Neural progenitor cell (in vitro differentiated cells): ENCODE measurements around the gene TXK. TPM values are rescaled to one million over a fixed set of nuclear protein-coding genes. Genes with fewer than 3 reads are reported as not detected.

ENCODE experiments used
- DNase-seq: peaks from one replicate; pipeline ENCODE4 v3.0.0-alpha.2; 2016; ENCODE audit warnings: low spot score
- H2AFZ ChIP-seq: fragments of 200-600 bp; sonication (generic); replicated peaks from 2 replicates; pipeline ENCODE4 v1.6.1; 2016; ENCODE audit warnings: antibody characterized with exemption
- H3F3A ChIP-seq: fragments of 200-600 bp; sonication (generic); 2 replicates; pipeline ENCODE4 v1.6.1; 2016; ENCODE audit warnings: antibody characterized with exemption, low read depth
- H3K27ac ChIP-seq: fragments of 200-600 bp; sonication (generic); 2 replicates; pipeline ENCODE4 v1.5.1; 2016; ENCODE audit warnings: mild to moderate bottlenecking
- H3K27me3 ChIP-seq: fragments of 200-600 bp; sonication (generic); 2 replicates; pipeline ENCODE4 v1.6.1; 2016; ENCODE audit warnings: mild to moderate bottlenecking, moderate library complexity
- H3K36me3 ChIP-seq: fragments of 200-600 bp; sonication (generic); 2 replicates; pipeline ENCODE4 v1.5.1; 2016
- H3K4me1 ChIP-seq: fragments of 200-600 bp; sonication (generic); 2 replicates; pipeline ENCODE4 v1.6.1; 2016; ENCODE audit warnings: mixed run types
- H3K4me2 ChIP-seq: fragments of 200-600 bp; sonication (generic); 2 replicates; pipeline ENCODE4 v1.6.1; 2016
- H3K4me3 ChIP-seq: fragments of 200-600 bp; sonication (generic); 2 replicates; pipeline ENCODE4 v1.5.1; 2016
- H3K79me2 ChIP-seq: fragments of 200-600 bp; sonication (generic); 2 replicates; pipeline ENCODE4 v1.6.1; 2016; ENCODE audit warnings: low read depth
- H3K9ac ChIP-seq: fragments of 200-600 bp; sonication (generic); 2 replicates; pipeline ENCODE4 v1.6.1; 2016
- H3K9me3 ChIP-seq: fragments of 200-600 bp; sonication (generic); 2 replicates; pipeline ENCODE4 v1.5.1; 2016; ENCODE audit warnings: low read depth
- H4K20me1 ChIP-seq: fragments of 200-600 bp; sonication (generic); 2 replicates; pipeline ENCODE4 v1.6.1; 2016; ENCODE audit warnings: low read depth
- H3K27ac Mint-ChIP-seq: 3 replicates; pipeline ENCODE4 v1.8.0; 2021; ENCODE audit warnings: mixed read lengths
- H3K27me3 Mint-ChIP-seq: 2 replicates; pipeline ENCODE4 v1.8.0; 2022; ENCODE audit warnings: low read depth, mild to moderate bottlenecking, inconsistent platforms, moderate library complexity, mixed read lengths; ENCODE audit not compliant: insufficient read depth
- H3K36me3 Mint-ChIP-seq: 3 replicates; pipeline ENCODE4 v1.8.0; 2021; ENCODE audit warnings: mixed read lengths
- H3K4me1 Mint-ChIP-seq: 3 replicates; pipeline ENCODE4 v1.8.0; 2021; ENCODE audit warnings: mixed read lengths
- H3K4me3 Mint-ChIP-seq: 3 replicates; pipeline ENCODE4 v1.8.0; 2021; ENCODE audit warnings: mild to moderate bottlenecking, moderate library complexity, mixed read lengths
- H3K9me3 Mint-ChIP-seq: 3 replicates; pipeline ENCODE4 v1.8.0; 2020; ENCODE audit warnings: mixed read lengths
- EZH2 ChIP-seq: fragments of 200-600 bp; sonication (generic); IDR thresholded peaks from 2 replicates; pipeline ENCODE4 v1.6.1; 2017; ENCODE audit warnings: antibody characterized with exemption, mild to moderate bottlenecking, moderate library complexity
- EZH2phosphoT487 ChIP-seq: fragments of 200-600 bp; sonication (generic); IDR thresholded peaks from 2 replicates; pipeline ENCODE4 v1.6.1; 2017; ENCODE audit warnings: antibody characterized with exemption
- total RNA-seq: library from RNA; depleted of rRNA; stranded (reverse); fragments of >200 nt; gene quantifications from 2 replicates; pipeline ENCODE4 v1.2.3, GENCODE V29; 2015; ENCODE audit warnings: low replicate concordance
- TF ChIP-seq, protein P1 (sequence below): fragments of 200-600 bp; sonication (generic); IDR thresholded peaks from 2 replicates; pipeline ENCODE4 v1.5.1; 2017; ENCODE audit warnings: antibody characterized with exemption, mild to moderate bottlenecking

The TXK gene
- total RNA-seq, 1 donor from 2014 or later = not detected

DNA sequence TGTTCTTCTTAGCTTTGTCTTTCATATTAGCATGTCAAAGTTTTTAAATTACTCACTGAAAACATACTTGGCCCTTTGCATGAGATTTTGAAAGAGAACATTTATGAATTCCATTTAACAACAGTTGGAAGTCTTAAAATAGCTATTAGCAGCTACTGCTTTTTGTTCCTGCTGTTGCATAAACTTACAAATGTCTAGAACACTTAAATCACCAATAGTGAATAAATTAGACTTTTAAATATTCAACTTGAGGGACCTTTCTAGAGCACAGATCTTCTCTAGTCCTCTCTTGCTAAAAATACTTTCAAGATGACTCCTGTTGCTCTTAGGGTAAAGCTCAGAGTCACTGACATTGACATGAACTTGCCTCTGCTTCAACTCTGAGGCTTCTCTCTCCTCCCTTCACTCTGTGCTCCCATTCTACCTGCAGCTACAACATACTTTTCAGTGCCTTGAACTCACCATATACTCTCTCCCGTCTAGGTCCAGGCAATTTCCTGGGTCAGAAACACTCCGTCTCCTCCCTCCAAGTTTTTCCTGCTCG is 15.8 kb upstream of the TXK start:
- TF ChIP-seq, protein P1, sequence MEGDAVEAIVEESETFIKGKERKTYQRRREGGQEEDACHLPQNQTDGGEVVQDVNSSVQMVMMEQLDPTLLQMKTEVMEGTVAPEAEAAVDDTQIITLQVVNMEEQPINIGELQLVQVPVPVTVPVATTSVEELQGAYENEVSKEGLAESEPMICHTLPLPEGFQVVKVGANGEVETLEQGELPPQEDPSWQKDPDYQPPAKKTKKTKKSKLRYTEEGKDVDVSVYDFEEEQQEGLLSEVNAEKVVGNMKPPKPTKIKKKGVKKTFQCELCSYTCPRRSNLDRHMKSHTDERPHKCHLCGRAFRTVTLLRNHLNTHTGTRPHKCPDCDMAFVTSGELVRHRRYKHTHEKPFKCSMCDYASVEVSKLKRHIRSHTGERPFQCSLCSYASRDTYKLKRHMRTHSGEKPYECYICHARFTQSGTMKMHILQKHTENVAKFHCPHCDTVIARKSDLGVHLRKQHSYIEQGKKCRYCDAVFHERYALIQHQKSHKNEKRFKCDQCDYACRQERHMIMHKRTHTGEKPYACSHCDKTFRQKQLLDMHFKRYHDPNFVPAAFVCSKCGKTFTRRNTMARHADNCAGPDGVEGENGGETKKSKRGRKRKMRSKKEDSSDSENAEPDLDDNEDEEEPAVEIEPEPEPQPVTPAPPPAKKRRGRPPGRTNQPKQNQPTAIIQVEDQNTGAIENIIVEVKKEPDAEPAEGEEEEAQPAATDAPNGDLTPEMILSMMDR = no peak
- TF ChIP-seq EZH2 (no peak), EZH2phosphoT487 (no peak)
- Histone ChIP-seq H3K27me3 (no peaks in the 10 kb centered on the region), H3K4me3 (no peak overlapping the region), H2AFZ (no peak overlapping the region), H3K9ac (no peak overlapping the region), H3K36me3 (no peaks in the 10 kb centered on the region), H3K4me1 (peaks cover 9% of the 10 kb centered on the region), H3K79me2 (no peaks in the 10 kb centered on the region), H3K4me2 (no peak overlapping the region), H3K9me3 (peaks cover 5% of the 10 kb centered on the region), H4K20me1 (no peaks in the 10 kb centered on the region), H3F3A (no peaks in the 10 kb centered on the region), H3K27ac (no peak overlapping the region)
- Mint-ChIP-seq H3K27me3 (no peaks in the 10 kb centered on the region), H3K4me1 (no peaks in the 10 kb centered on the region), H3K9me3 (peaks cover 9% of the 10 kb centered on the region), H3K27ac (no peak overlapping the region), H3K4me3 (no peak overlapping the region), H3K36me3 (no peaks in the 10 kb centered on the region)
- DNase-seq = no peak

DNA sequence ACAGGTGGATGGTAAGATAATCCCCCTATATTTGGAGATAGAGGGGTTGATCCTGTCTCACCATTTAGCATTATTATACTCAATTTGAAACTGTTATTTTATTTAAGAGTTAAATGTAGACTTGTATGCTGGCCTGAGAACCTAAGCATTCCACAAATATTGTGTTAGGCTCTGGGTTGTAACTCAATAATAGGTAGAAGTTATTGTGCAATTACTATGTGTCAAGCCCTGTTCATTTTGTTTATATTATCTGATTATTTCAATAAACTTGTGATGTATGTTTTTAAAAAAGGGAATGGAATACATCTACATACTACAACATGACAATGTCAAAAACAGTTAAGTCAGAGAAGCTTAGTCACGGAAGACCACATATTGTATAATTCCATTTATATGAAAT is 13.6 kb upstream of the TXK start:
- H3K27me3 ChIP-seq = no peaks in the 10 kb centered on the region
- H3K4me3 ChIP-seq = no peak overlapping the region
- H3K4me2 ChIP-seq = no peak overlapping the region

DNA sequence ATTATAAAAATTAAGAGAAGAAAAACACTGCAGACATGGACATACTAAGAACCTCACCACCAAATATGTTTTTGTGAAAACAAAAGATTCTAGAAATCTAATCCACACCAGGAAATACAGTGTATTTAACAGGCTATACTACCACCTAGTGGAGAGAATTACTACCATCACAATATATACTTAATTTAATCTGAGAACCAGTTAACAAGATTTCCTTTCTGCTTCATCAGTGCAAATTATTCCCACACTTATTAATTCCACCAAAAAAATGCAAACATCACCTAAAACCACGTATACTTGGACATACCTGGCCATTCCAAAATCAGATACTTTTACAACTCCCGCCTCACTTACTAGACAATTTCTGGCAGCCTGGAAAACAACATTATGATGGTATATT is 7.0 kb upstream of the TXK start:
- Histone ChIP-seq H3K27me3 (no peaks in the 10 kb centered on the region), H3K4me1 (peaks cover 7% of the 10 kb centered on the region), H3K9ac (no peak overlapping the region), H3K4me2 (no peak overlapping the region), H3K79me2 (no peaks in the 10 kb centered on the region), H4K20me1 (no peaks in the 10 kb centered on the region), H3F3A (no peaks in the 10 kb centered on the region), H3K9me3 (no peaks in the 10 kb centered on the region), H3K27ac (no peak overlapping the region), H3K4me3 (no peak overlapping the region), H3K36me3 (no peaks in the 10 kb centered on the region), H2AFZ (no peak overlapping the region)
- Mint-ChIP-seq H3K4me3 (no peak overlapping the region), H3K27me3 (peaks cover 2% of the 10 kb centered on the region), H3K27ac (no peak overlapping the region), H3K9me3 (no peaks in the 10 kb centered on the region), H3K36me3 (no peaks in the 10 kb centered on the region), H3K4me1 (no peaks in the 10 kb centered on the region)
- TF ChIP-seq EZH2 = no peak
- TF ChIP-seq EZH2phosphoT487 = no peak
- TF ChIP-seq, protein P1 = peak; percentile 70
- peak; percentile 54 for DNase-seq

More for the DNA sequence above, 13.6 kb upstream of the TXK start:
- no peak overlapping the region for H2AFZ ChIP-seq
- peaks cover 9% of the 10 kb centered on the region for H3K4me1 ChIP-seq
- no peak overlapping the region for H3K9ac ChIP-seq
- Mint-ChIP-seq H3K36me3 (no peaks in the 10 kb centered on the region), H3K27me3 (no peaks in the 10 kb centered on the region), H3K4me1 (no peaks in the 10 kb centered on the region), H3K27ac (no peak overlapping the region), H3K4me3 (no peak overlapping the region), H3K9me3 (no peaks in the 10 kb centered on the region)
- DNase-seq = no peak
- no peak overlapping the region for H3K27ac ChIP-seq
- no peaks in the 10 kb centered on the region for H3K79me2 ChIP-seq
- TF ChIP-seq, protein P1 = no peak
- TF ChIP-seq EZH2phosphoT487 (no peak), EZH2 (no peak)
- no peaks in the 10 kb centered on the region for H3F3A ChIP-seq
- H3K9me3 ChIP-seq = no peaks in the 10 kb centered on the region
- no peaks in the 10 kb centered on the region for H4K20me1 ChIP-seq
- H3K36me3 ChIP-seq = no peaks in the 10 kb centered on the region
